Keratinocyte (primary cell): Measurements from ENCODE around the gene CFAP410. TPM values are rescaled to one million over a fixed set of nuclear protein-coding genes. Genes with fewer than 3 reads are reported as not detected.

Experiments used
- DNase-seq: peaks from one replicate; pipeline ENCODE4 v3.0.0-alpha.2; 2011; ENCODE audit warnings: low read depth, missing footprints, low spot score
- FAIRE-seq: peaks from 2 replicates; lab custom pipeline; 2011; peaks lifted over from hg19 to GRCh38; lab: Jason Lieb, UNC
- H2AFZ ChIP-seq: 2 replicates; pipeline ENCODE4 v1.6.0; 2012; ENCODE audit warnings: low read length, control low read depth, inconsistent platforms; ENCODE audit not compliant: control insufficient read depth
- H3K27ac ChIP-seq: 2 replicates; pipeline ENCODE4 v1.5.1; 2011; ENCODE audit warnings: low read length; ENCODE audit not compliant: control insufficient read depth, insufficient read depth
- H3K27me3 ChIP-seq: 3 replicates; pipeline ENCODE4 v1.6.0; 2011; ENCODE audit warnings: low read length; ENCODE audit not compliant: control insufficient read depth, insufficient read depth; ENCODE audit errors: extremely low read depth
- H3K36me3 ChIP-seq, 2 experiments: 2 replicates in 1 of 2; 3 replicates in 1 of 2; pipeline ENCODE4 v1.5.1; 2011; ENCODE audit warnings: low read length in 2 of 2, mild to moderate bottlenecking in 1 of 2; ENCODE audit not compliant: control insufficient read depth in 2 of 2, insufficient read depth in 2 of 2; ENCODE audit errors: extremely low read depth in 1 of 2
- H3K4me1 ChIP-seq: 3 replicates; pipeline ENCODE4 v1.5.1; 2011; ENCODE audit warnings: low read length; ENCODE audit not compliant: control insufficient read depth, insufficient read depth; ENCODE audit errors: extremely low read depth
- H3K4me2 ChIP-seq: 3 replicates; pipeline ENCODE4 v1.6.0; 2011; ENCODE audit warnings: low read depth, low read length; ENCODE audit not compliant: control insufficient read depth, insufficient read depth; ENCODE audit errors: extremely low read depth
- H3K4me3 ChIP-seq, 3 experiments: fragments of 200-600 bp in 1 of 3; sonication (generic) in 1 of 3; 2 replicates in 2 of 3; 3 replicates in 1 of 3; pipeline ENCODE4 v1.5.1; 2011 to 2016; ENCODE audit warnings: low read length in 3 of 3, mild to moderate bottlenecking in 3 of 3, control low read depth in 2 of 3, inconsistent platforms in 1 of 3, low read depth in 1 of 3, mixed read lengths in 1 of 3, mixed run types in 1 of 3, moderate library complexity in 1 of 3; ENCODE audit not compliant: control insufficient read depth in 2 of 3, insufficient read depth in 2 of 3; ENCODE audit errors: extremely low read depth in 1 of 3
- H3K79me2 ChIP-seq: 2 replicates; pipeline ENCODE4 v1.6.0; 2012; ENCODE audit warnings: low read length; ENCODE audit not compliant: control insufficient read depth, insufficient read depth
- H3K9ac ChIP-seq: 3 replicates; pipeline ENCODE4 v1.6.0; 2011; ENCODE audit warnings: low read length; ENCODE audit not compliant: control insufficient read depth, insufficient read depth; ENCODE audit errors: extremely low read depth
- H3K9me1 ChIP-seq: 3 replicates; pipeline ENCODE4 v1.6.0; 2011; ENCODE audit warnings: low read length; ENCODE audit not compliant: control insufficient read depth, insufficient read depth; ENCODE audit errors: extremely low read depth
- H3K9me3 ChIP-seq: 2 replicates; pipeline ENCODE4 v1.5.1; 2012; ENCODE audit warnings: low read depth, low read length; ENCODE audit not compliant: control insufficient read depth
- H4K20me1 ChIP-seq: 3 replicates; pipeline ENCODE4 v1.6.0; 2011; ENCODE audit warnings: low read length; ENCODE audit not compliant: control insufficient read depth, insufficient read depth; ENCODE audit errors: extremely low read depth
- EZH2 ChIP-seq: IDR thresholded peaks from one replicate; pipeline ENCODE4 v1.6.1; 2012; ENCODE audit warnings: inconsistent platforms, mild to moderate bottlenecking, low read length, moderate library complexity
- dilution Hi-C: fragments of 300-500 bp; cut with MboI; formaldehyde crosslinking; loops from one replicate; pipeline ENCODE4 v1.7.0; 2020; ENCODE audit warnings: low sequenced_read_pairs; ENCODE audit not compliant: extremely low pct_ligation_motif_present
- polyA plus RNA-seq, 5 experiments: library from polyadenylated mRNA; depleted of rRNA in 3 of 5; stranded (reverse) in 3 of 5; stranded (forward) in 1 of 5; unstranded in 1 of 5; fragments of >200 nt; gene quantifications; 1 replicate in 1 of 5; 2 replicates in 3 of 5; 3 replicates in 1 of 5; pipeline versions ENCODE4 v1.2.1 to v1.2.3, GENCODE V29; 2011 to 2012; ENCODE audit warnings: missing spikeins in 2 of 5, low read depth in 1 of 5, low replicate concordance in 1 of 5
- TF ChIP-seq, protein P1 (sequence below), 3 experiments: IDR thresholded peaks in 1 of 3; conservative IDR thresholded peaks in 1 of 3; optimal IDR thresholded peaks in 1 of 3; 2 replicates in 2 of 3; 3 replicates in 1 of 3; pipeline versions ENCODE3 to v1.5.1; 2011; ENCODE audit warnings: low read length in 3 of 3, mild to moderate bottlenecking in 3 of 3, moderate library complexity in 2 of 3, control low read depth in 1 of 3, inconsistent platforms in 1 of 3; ENCODE audit not compliant: insufficient read depth in 2 of 3; ENCODE audit errors: extremely low read depth in 1 of 3

The CFAP410 gene
- polyA plus RNA-seq, 1 donor (not counting 4 experiments of a cell fraction or from before 2014, with no cell fraction given), result 2.2 TPM

DNA sequence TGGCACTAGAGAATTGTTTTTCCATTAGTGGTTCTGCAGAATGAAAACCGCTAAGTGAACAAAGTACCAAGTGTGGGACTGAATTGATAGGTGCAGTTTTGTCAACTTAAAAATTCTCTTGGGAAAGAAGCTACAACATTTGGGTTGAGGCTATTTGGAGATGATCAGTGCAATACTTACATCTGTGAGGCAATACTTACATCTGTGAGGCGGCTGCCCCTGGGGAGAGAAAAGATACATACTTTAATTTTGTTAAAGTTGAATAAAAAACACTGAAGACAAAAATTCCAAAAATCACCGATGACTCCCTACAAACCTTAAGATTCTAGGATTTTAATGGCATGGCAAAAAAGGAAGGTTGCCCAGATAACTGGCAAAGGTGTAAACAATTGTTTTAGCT, 1.7 kb downstream of the CFAP410 start:
- H3K9ac ChIP-seq, result no peak overlapping the region
- no peak overlapping the region for H3K4me2 ChIP-seq
- H4K20me1 ChIP-seq, result no peaks in the 10 kb centered on the region
- dilution Hi-C loops, result no loop called here
- no peak overlapping the region for H3K27ac ChIP-seq
- H3K9me1 ChIP-seq, result no peaks in the 10 kb centered on the region
- FAIRE-seq, result no peak
- H3K4me3 ChIP-seq, result no peak overlapping the region
- no peaks in the 10 kb centered on the region for H3K79me2 ChIP-seq
- no peaks in the 10 kb centered on the region for H3K9me3 ChIP-seq
- H3K36me3 ChIP-seq, result no peaks in the 10 kb centered on the region
- peaks cover 10% of the 10 kb centered on the region for H3K4me1 ChIP-seq
- TF ChIP-seq, protein P1, sequence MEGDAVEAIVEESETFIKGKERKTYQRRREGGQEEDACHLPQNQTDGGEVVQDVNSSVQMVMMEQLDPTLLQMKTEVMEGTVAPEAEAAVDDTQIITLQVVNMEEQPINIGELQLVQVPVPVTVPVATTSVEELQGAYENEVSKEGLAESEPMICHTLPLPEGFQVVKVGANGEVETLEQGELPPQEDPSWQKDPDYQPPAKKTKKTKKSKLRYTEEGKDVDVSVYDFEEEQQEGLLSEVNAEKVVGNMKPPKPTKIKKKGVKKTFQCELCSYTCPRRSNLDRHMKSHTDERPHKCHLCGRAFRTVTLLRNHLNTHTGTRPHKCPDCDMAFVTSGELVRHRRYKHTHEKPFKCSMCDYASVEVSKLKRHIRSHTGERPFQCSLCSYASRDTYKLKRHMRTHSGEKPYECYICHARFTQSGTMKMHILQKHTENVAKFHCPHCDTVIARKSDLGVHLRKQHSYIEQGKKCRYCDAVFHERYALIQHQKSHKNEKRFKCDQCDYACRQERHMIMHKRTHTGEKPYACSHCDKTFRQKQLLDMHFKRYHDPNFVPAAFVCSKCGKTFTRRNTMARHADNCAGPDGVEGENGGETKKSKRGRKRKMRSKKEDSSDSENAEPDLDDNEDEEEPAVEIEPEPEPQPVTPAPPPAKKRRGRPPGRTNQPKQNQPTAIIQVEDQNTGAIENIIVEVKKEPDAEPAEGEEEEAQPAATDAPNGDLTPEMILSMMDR (optimal IDR thresholded peaks at IDR 0.05 in 1 of 3, IDR thresholded peaks at IDR 0.05 in 1 of 3, conservative IDR thresholded peaks at IDR 0.05 in 1 of 3; ENCODE audit: extremely low read depth in 1 of 3, insufficient read depth in 2 of 3, low read length in 3 of 3), result no peak
- no peak for TF ChIP-seq EZH2
- DNase-seq, result no peak
- no peak overlapping the region for H2AFZ ChIP-seq
- H3K27me3 ChIP-seq, result no peaks in the 10 kb centered on the region

DNA sequence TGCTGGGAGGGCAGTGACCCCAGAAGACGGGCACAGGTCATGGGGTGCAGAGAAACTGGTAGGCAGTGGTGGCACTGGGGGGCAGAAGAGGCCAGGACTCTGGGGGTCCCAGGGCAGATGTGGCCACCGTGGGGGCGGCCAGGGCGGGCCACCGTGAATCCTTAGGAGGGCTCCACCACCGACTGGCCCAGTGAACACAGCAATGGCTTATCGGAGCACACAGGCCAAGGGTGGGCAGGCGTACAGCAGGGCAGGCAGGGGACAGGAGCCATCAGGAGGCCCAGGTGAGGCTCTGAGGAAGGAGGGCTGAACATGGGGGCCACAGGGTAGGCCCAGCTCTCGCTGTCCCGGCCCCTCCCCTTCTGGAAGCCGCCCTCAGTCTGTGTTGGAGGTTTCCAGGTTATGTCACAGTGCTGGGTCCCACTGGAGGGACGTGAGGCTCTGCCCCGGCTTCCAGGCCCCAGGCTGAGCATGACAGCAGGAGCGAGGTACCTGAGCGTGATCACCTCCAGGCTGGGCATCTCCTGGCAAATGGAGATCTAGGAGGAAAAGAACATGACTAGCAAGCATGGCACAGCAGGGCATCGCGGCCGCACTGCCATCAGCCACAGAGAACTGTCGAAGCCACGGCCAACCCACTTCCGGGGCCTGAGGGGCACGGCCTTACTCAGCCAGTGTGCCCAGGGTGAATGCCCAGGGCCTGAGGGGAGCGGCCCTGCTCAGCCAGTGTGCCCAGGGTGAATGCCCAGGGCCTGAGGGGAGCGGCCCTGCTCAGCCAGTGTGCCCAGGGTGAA, 3.7 kb downstream of the CFAP410 start:
- Histone ChIP-seq H2AFZ (no peak overlapping the region), H3K9ac (no peak overlapping the region), H3K79me2 (no peaks in the 10 kb centered on the region), H3K4me3 (no peak overlapping the region), H4K20me1 (no peaks in the 10 kb centered on the region), H3K27me3 (no peaks in the 10 kb centered on the region), H3K4me2 (no peak overlapping the region), H3K27ac (no peak overlapping the region), H3K4me1 (peaks cover 10% of the 10 kb centered on the region), H3K9me3 (no peaks in the 10 kb centered on the region), H3K36me3 (no peaks in the 10 kb centered on the region), H3K9me1 (no peaks in the 10 kb centered on the region)
- FAIRE-seq, result no peak
- DNase-seq, result no peak
- TF ChIP-seq, protein P1 (optimal IDR thresholded peaks at IDR 0.05 in 1 of 3, IDR thresholded peaks at IDR 0.05 in 1 of 3, conservative IDR thresholded peaks at IDR 0.05 in 1 of 3; ENCODE audit: extremely low read depth in 1 of 3, insufficient read depth in 2 of 3, low read length in 3 of 3), result no peak
- no peak for TF ChIP-seq EZH2
- dilution Hi-C loops, result no loop called here
